ACHN (cell line): Measurements from ENCODE around the gene GATA5.

Experiments
- DNase-seq: peaks from one replicate; pipeline ENCODE4 v3.0.0-alpha.2; 2015
- in situ Hi-C: cut with HindIII; loops from 2 replicates; pipeline ENCODE4 v1.10.0; 2017; ENCODE audit warnings: low sequenced_read_pairs, low pct_ligation_motif_present, low pct_unique_long_range_greater_than_20kb

Gene GATA5

DNA sequence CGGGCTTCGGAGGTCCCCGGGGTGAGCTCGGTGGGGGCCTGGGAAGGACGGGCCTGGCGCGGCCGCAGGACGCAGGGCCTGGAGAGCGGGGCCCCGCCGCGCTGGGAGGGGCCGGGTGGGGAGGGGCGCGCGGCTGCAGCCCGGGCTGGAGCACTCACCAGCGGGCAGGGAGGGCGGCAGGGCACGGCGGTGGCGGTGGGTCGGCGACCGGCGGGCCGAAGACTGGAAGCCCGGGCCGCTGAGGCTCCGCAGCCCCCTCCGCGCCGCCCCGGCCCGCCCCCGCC lies at the start of gene GATA5:
GATA5 (minus strand) TSS at position 224 of the 284 bp plus-strand sequence. CDS start 474 bp downstream, outside the sequence.
- DNase-seq, result no peak
- in situ Hi-C loops, result no loop called here

DNA sequence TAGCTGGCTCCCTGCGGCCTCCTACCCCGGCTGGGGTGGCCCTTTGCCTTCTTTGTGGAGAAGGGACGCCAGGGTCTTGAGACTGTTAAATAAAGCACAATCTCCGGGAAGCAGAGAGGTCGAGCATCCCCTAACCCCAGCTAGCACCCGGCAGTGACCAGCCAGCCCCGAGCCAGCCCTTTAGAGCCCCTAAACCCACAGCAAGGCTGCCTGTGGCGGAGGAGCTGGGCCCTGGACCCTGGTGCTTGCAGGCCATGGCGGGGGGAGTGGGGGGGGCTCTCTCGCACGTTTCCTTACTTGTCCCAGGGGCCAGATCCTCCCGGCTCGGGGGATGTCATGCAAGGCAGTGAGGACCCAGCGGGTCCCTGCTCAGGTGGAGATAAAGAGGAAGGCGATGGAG lies 49.2 kb upstream of the GATA5 start:
- in situ Hi-C loops, result no loop called here
- no peak for DNase-seq

DNA sequence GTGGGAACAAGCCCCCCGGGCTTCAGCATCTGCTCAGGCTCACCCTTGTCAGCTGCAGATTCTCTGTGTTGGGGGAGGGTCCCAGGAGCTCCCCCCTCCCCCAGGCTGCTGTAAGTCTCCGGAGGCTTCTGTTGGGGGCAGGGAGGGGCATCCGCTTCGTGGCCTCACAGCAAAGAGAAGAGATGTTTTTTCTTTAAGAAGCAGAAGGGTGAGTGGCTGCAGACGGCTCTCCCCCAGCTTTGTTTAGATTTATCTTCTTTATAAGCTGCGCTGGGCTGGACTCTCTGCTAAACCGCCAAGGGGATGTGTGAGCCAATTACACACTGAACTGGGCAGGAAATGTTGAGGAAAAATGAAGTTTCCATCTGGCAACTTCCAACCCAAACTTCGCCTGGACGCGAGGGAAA lies 48.7 kb upstream of the GATA5 start:
- in situ Hi-C loops, result no loop called here
- DNase-seq, result no peak

DNA sequence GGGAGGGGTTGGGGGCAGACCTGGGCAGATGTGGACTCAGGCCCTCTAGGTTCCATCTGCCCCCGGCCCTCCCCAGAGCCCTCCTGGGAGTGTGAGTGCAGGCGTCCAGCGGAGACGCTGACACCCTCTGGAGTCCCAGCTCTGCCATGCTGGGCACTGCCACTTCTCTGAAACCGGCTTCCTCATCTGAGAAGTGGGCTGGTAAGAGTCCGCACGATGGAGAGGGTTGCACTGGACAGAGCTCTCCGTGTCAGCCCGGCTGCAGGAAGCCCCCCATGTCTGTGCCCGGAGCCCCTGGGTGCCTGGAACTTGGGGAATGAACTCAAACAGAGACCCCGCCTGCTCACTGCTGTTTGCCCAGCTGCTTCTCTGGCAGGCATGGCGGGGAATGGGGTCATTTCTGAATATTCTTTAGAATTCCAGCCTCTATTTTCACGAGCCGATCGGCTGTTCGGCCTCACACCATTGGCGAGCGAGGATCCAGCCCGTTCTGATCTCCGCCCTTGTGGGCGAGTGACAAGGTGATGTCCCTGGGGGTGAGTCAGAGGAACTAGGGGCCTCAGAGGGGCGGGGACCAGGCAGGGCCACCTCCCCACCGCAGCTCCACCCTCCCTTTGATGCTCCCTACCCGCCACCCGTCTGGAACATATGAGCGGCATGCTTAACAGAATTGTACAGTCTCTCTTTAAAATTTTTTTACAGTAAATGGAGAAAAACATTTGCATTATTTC lies 47.8 kb upstream of the GATA5 start:
- DNase-seq, result no peak
- in situ Hi-C loops, result no loop called here

DNA sequence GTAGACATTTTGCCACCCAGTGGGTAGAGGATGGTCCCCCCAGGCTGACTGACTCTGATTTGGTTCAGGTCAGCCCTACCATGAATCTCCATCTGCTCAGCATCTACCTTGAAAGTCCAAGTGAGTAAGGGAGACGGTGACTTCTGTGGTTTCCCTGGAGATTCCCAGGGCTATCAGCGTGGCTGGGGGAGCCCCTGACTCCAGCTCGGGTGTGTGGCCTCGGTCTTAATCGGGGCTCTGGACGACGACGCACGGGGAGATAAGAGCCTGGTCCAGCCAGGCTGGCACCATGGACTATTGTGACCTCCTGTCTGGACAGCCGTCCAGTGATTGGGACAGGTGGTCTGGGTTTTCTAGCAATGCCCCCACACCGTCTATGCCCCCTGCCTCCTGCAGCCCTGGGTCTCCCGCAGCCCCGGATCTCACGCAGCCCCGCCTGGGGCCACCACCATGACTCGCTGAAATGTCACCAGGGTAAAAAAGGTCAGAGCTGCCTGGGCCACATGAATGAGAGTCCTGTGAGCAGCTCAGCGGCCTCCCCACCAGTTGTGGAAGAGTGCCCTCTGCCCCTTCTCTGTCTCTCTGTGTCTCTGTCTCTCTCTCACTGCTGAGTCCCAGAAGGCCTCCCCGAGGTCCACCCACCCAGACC lies 47.1 kb upstream of the GATA5 start:
- in situ Hi-C loops, result no loop called here
- no peak for DNase-seq

- DNase-seq, result no peak
These were observed 44.0 kb upstream of the GATA5 start for GRCh38 chr20:62519826-62520225.

DNA sequence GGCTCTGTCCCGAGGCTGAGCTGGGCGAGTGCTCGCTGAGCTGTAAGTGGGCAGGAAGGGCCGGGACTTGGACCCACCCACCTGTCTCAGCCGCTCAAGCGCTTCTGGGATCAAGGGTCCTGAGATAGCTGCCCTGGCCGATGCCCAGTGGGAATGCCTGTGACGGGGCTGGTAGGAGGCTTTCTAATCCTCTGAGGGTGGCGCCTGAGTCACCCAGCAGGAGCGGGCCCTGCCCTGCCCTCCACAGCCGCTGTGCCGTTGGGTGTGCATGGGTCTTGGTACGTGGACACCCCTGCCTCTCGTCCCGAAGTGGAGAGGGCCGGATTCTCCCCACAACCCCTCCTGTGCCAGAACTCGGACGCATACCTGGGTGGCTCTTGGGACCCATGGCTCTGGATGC lies 43.1 kb upstream of the GATA5 start:
- DNase-seq, result no peak
- in situ Hi-C loops, result no loop called here

More at GRCh38 chr20:62519826-62520225, 44.0 kb upstream of the GATA5 start:
- in situ Hi-C loops, result no loop called here

DNA sequence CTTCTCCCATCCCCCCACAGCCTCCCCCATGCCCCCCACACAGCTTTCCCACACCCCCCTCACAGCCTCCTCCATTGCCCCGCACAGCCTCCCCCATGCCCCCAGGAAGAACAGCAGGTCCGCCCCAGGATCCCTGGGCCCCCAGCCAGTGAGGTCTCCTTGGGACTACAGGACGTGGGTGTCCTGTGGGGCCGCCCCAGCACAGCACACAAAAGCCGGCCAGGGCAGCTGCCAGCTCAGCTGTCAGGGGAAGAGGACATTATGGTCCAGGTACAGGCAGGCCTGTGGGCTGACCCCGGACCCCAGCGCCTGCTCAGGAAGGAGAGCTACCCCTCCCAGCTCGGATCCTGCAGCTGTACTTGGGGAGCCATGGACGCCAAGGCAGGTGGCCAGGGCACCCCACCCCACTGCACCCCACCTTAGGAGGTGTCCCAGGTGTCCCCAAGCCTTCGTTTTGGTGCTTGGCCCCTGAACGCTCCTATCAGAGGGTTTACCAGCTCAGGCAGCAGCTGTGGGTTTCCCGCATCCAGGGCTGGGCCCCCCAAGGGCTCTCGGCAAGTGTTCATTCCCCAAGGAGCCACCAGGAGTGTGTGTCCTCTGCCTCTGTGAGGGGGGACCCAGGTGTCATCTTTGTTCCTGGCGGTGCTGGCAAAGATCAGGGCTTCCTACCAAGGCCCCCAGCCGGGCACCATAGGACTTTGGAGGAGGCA lies 42.3 kb upstream of the GATA5 start:
- in situ Hi-C loops, result no loop called here
- no peak for DNase-seq

- no peak for DNase-seq
- in situ Hi-C loops, result no loop called here
These were observed 41.4 kb upstream of the GATA5 start for GRCh38 chr20:62517168-62517567.

DNA sequence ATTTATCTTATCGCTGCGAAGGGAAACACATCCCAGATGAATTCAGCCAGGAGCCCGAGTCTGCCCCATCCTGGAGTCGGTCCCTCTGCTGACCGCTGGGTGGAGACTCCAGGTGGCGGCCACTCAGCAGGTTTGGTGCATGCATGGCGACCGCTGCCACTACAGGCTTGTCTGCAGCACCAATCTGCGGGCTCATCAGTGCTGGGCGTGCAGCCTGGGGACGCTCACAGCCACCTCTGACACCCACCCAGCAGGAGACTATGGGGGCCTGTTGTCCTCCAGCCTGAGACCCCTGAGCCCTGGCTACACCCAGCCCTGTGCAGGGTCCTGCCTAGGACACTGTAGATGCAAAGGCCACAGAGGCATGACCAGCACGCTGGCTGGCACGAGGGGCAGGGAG lies 40.5 kb upstream of the GATA5 start:
- no peak for DNase-seq
- in situ Hi-C loops, result no loop called here

GRCh38 chr20:62515826-62516225 lies 40.0 kb upstream of the GATA5 start:
- no peak for DNase-seq
- in situ Hi-C loops, result no loop called here

GRCh38 chr20:62515280-62515679 lies 39.5 kb upstream of the GATA5 start:
- no peak for DNase-seq
- in situ Hi-C loops, result no loop called here

- in situ Hi-C loops, result no loop called here
- no peak for DNase-seq
These were observed 38.2 kb upstream of the GATA5 start for GRCh38 chr20:62513991-62514390.

GRCh38 chr20:62511915-62512610 lies 36.3 kb upstream of the GATA5 start:
- DNase-seq, result no peak
- in situ Hi-C loops, result no loop called here

GRCh38 chr20:62511300-62511914 lies 35.6 kb upstream of the GATA5 start:
- in situ Hi-C loops, result no loop called here
- no peak for DNase-seq

DNA sequence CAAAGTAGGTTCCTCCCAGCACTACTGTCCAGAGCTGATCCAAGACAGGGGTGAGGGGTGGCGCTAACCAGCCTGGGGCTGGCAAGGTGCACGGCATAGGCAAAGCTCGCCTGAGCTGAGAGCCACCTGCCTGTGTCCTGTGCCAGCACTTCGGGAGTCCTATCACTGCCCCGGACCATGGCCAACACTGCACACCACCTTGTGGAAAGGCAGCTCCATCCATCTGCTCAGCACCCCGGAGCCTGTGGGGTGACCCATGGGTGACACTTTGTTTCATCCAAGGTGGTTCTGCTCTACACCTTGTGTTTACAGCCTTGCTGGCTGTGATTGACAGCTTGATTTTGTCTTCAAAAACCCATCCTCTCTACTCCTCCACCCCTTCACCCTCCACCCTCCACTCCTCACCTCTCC lies 32.9 kb upstream of the GATA5 start:
- in situ Hi-C loops, result no loop called here
- DNase-seq, result no peak

DNA sequence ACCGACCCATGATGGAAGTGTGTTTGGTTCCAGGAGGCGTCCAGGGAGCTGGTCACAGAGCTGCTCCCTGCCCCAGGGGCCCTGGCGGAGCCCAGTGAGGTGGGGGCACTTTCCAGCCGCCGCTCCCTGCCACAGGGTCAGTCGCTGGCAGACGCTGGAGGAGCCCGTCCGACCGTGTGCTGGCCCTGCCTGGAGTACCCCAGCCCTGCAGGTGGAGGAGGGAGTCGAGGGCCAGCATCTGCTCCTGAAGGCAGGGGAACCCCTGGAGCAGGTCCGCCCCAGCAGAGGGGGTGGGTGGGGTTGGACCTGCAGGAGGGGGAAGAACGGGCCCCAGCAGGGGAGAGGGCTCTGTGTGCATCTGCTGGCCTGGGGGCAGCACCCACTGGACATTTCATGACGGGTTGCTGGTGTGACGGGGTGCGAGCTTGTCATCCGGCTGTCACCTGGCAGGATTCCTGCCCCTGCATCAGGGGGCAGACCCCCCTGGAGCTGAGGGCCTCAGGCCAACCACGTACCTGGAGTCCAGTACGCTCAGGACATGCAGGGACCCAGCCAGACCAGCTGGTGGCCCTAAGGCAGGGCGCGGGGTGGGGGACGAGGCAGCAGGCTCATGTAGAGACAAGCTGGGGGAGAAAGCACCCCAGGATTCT lies 32.3 kb upstream of the GATA5 start:
- in situ Hi-C loops, result no loop called here
- DNase-seq, result no peak

- in situ Hi-C loops, result no loop called here
- no peak for DNase-seq
These were observed 31.5 kb upstream of the GATA5 start for GRCh38 chr20:62507323-62507722.
